NCI-H524 (cell line): ENCODE data around the gene CT83.

ENCODE experiments used
- DNase-seq, 2 experiments: peaks; one replicate each; lab custom pipeline; 2025; lab: John Stamatoyannopoulos, UW

CT83 gene

GRCh38 chrX:116462822-116463221, at the start of gene CT83:
Gene CT83 (minus strand): TSS chrX:116462976. CDS start chrX:116462856, 120 bp downstream.
- no peak for DNase-seq

GRCh38 chrX:116499780-116500179, 37.0 kb upstream of the CT83 start:
- no peak for DNase-seq

- DNase-seq: no peak
Observed at GRCh38 chrX:116493271-116493670, 30.5 kb upstream of the CT83 start.

GRCh38 chrX:116490104-116490503, 27.3 kb upstream of the CT83 start:
- peak in 1 of 2 experiments; percentile 24 for DNase-seq

- no peak for DNase-seq
Observed at GRCh38 chrX:116480059-116480458, 17.3 kb upstream of the CT83 start.

GRCh38 chrX:116449156-116449555, 13.6 kb downstream of the CT83 start:
- no peak for DNase-seq

GRCh38 chrX:116436358-116436816, 26.4 kb downstream of the CT83 start, which contains the start of gene SLC6A14:
Gene SLC6A14 (plus strand): TSS chrX:116436606. CDS start chrX:116436710, 104 bp downstream.
- no peak for DNase-seq

GRCh38 chrX:116435597-116435996, 27.2 kb downstream of the CT83 start:
- DNase-seq: no peak

- no peak for DNase-seq
Observed at GRCh38 chrX:116427978-116428377, 34.8 kb downstream of the CT83 start.

- DNase-seq: no peak
Observed at GRCh38 chrX:116417968-116418367, 44.8 kb downstream of the CT83 start.

GRCh38 chrX:116417214-116417613, 45.6 kb downstream of the CT83 start:
- DNase-seq: no peak

GRCh38 chrX:116413273-116413672, 49.5 kb downstream of the CT83 start:
- no peak for DNase-seq
